HepG2 (cell line): Measurements from ENCODE around the gene SHISA6. TPM values are rescaled to one million over a fixed set of nuclear protein-coding genes. Genes with fewer than 3 reads are reported as not detected.

Experiments used
- ATAC-seq: fragments of 200-7000 bp; cut with Tn5 transposase; 3 replicates; pipeline ENCODE4 v1.9.1; 2020; ENCODE audit warnings: mild to moderate bottlenecking, moderate library complexity
- BruUV-seq: library from RNA; stranded (reverse); fragments of 400-500 nt; replicated peaks from 2 replicates; lab custom pipeline; 2021; lab: Mats Ljungman, UMichigan
- CTCF ChIA-PET: fragments of 300-600 bp; formaldehyde crosslinking; extraction: SDS; loops from one replicate; lab custom pipeline; 2021; ENCODE audit warnings: low total read pairs, inconsistent platforms, low intra/inter-chr PET ratio; lab: Yijun Ruan, JAX
- POLR2A ChIA-PET: fragments of 350-600 bp; sonication (Branson Sonifier 250); formaldehyde crosslinking; loops from one replicate; lab custom pipeline; 2020; ENCODE audit warnings: antibody characterized with exemption, inconsistent platforms; lab: Yijun Ruan, JAX
- DNase-seq: peaks from one replicate; pipeline ENCODE4 v3.0.0-alpha.2; 2015; ENCODE audit warnings: low spot score
- FAIRE-seq: peaks from 3 replicates; lab custom pipeline; 2011; peaks lifted over from hg19 to GRCh38; lab: Jason Lieb, UNC
- H2AFZ ChIP-seq: one replicate; pipeline ENCODE4 v1.6.1; 2011; ENCODE audit warnings: low read length, inconsistent platforms
- H3K27ac ChIP-seq: fragments of 300-600 bp; 3 replicates; pipeline ENCODE4 v1.8.0; 2011; ENCODE audit warnings: mixed run types, mild to moderate bottlenecking, mixed read lengths, low read length, inconsistent platforms; ENCODE audit not compliant: insufficient read depth; ENCODE audit errors: extremely low read length
- H3K27me3 ChIP-seq, 2 experiments: fragments of 200-600 bp in 1 of 2; 2 replicates in 1 of 2; 3 replicates in 1 of 2; pipeline versions ENCODE4 v1.6.0 to v1.8.0; 2011; ENCODE audit warnings: low read length in 2 of 2, mild to moderate bottlenecking in 2 of 2, moderate library complexity in 2 of 2, inconsistent platforms in 1 of 2; ENCODE audit not compliant: insufficient read depth in 2 of 2, control insufficient read depth in 1 of 2
- H3K36me3 ChIP-seq, 2 experiments: fragments of 200-600 bp in 1 of 2; replicated peaks in 1 of 2; 2 replicates in 1 of 2; 3 replicates in 1 of 2; pipeline versions ENCODE4 v1.5.1 to v1.8.0; 2011; ENCODE audit warnings: low read length in 2 of 2, inconsistent platforms in 1 of 2; ENCODE audit not compliant: insufficient read depth in 2 of 2, control insufficient read depth in 1 of 2
- H3K4me1 ChIP-seq: 2 replicates; pipeline ENCODE4 v1.5.1; 2012; ENCODE audit warnings: low read length, inconsistent platforms; ENCODE audit not compliant: insufficient read depth
- H3K4me2 ChIP-seq: 2 replicates; pipeline ENCODE4 v1.6.0; 2011; ENCODE audit warnings: low read depth, low read length, inconsistent platforms
- H3K4me3 ChIP-seq, 3 experiments: fragments of 200-600 bp in 1 of 3; sonication (generic), shearing (Covaris generic) in 1 of 3; replicated peaks in 1 of 3; 2 replicates each; pipeline ENCODE4 v1.5.1; 2011 to 2016; ENCODE audit warnings: low read length in 3 of 3, inconsistent platforms in 2 of 3, low read depth in 2 of 3, mild to moderate bottlenecking in 2 of 3, control low read depth in 1 of 3, mixed read lengths in 1 of 3; ENCODE audit not compliant: insufficient read depth in 1 of 3
- H3K79me2 ChIP-seq: one replicate; pipeline ENCODE4 v1.6.1; 2011; ENCODE audit warnings: low read length, inconsistent platforms; ENCODE audit not compliant: insufficient read depth
- H3K9ac ChIP-seq: 2 replicates; pipeline ENCODE4 v1.6.0; 2011; ENCODE audit warnings: mild to moderate bottlenecking, low read depth, low read length, inconsistent platforms; ENCODE audit not compliant: insufficient read depth
- H3K9me3 ChIP-seq: 2 replicates; pipeline ENCODE4 v1.5.1; 2012; ENCODE audit warnings: mild to moderate bottlenecking, low read length
- H4K20me1 ChIP-seq: 2 replicates; pipeline ENCODE4 v1.6.0; 2011; ENCODE audit warnings: inconsistent platforms, mild to moderate bottlenecking, low read length, moderate library complexity; ENCODE audit not compliant: insufficient read depth
- ATF6 ChIP-seq: sonication (generic); formaldehyde crosslinking; conservative IDR thresholded peaks from 2 replicates; pipeline ENCODE4 v1.4.0; 2020; ENCODE audit warnings: missing genetic modification reagents
- ATF7-NPFF ChIP-seq: sonication (generic); formaldehyde crosslinking; IDR thresholded peaks from 2 replicates; pipeline ENCODE4 v1.8.1; 2023; ENCODE audit warnings: mild to moderate bottlenecking, low read depth, missing genetic modification reagents, moderate library complexity
- CAMTA2 ChIP-seq: sonication (generic); formaldehyde crosslinking; IDR thresholded peaks from 2 replicates; pipeline ENCODE4 v1.4.0; 2020; ENCODE audit warnings: mild to moderate bottlenecking, missing genetic modification reagents, borderline replicate concordance
- GATAD1 ChIP-seq: IDR thresholded peaks from 2 replicates; pipeline ENCODE4 v1.6.1; 2016; ENCODE audit warnings: missing genetic modification reagents, missing compliant biosample characterization
- MTF1 ChIP-seq: sonication (generic); formaldehyde crosslinking; IDR thresholded peaks from 2 replicates; pipeline ENCODE4 v1.5.0; 2020; ENCODE audit warnings: missing genetic modification reagents
- NFE2 ChIP-seq: sonication (generic); formaldehyde crosslinking; IDR thresholded peaks from 2 replicates; pipeline ENCODE4 v1.4.0; 2020; ENCODE audit warnings: missing genetic modification reagents
- PATZ1 ChIP-seq: sonication (generic); formaldehyde crosslinking; IDR thresholded peaks from 2 replicates; pipeline ENCODE4 v1.4.0; 2020; ENCODE audit warnings: missing genetic modification reagents
- POGZ ChIP-seq: sonication (generic); formaldehyde crosslinking; IDR thresholded peaks from 2 replicates; pipeline ENCODE4 v1.4.0; 2020; ENCODE audit warnings: mild to moderate bottlenecking, missing genetic modification reagents
- SMYD3 ChIP-seq: sonication (generic); formaldehyde crosslinking; IDR thresholded peaks from 2 replicates; pipeline ENCODE4 v1.8.1; 2023; ENCODE audit warnings: mild to moderate bottlenecking, missing genetic modification reagents
- SYNCRIP ChIP-seq: fragments of 200-400 bp; formaldehyde crosslinking; IDR thresholded peaks from 2 replicates; pipeline ENCODE4 v1.6.1; 2018; ENCODE audit warnings: mild to moderate bottlenecking, low read depth, low read length; ENCODE audit not compliant: insufficient read depth
- ZFP36 ChIP-seq: fragments of 150-350 bp; IDR thresholded peaks from 2 replicates; pipeline ENCODE4 v1.6.1; 2018; ENCODE audit warnings: borderline replicate concordance, low read length, low read depth; ENCODE audit not compliant: partially characterized antibody
- ZNF407 ChIP-seq: sonication (generic); formaldehyde crosslinking; IDR thresholded peaks from one replicate; pipeline ENCODE4 v1.5.1; 2020; ENCODE audit warnings: mild to moderate bottlenecking, missing genetic modification reagents; ENCODE audit errors: not compliant biosample characterization
- ZNF678 ChIP-seq: sonication (generic); formaldehyde crosslinking; IDR thresholded peaks from 2 replicates; pipeline ENCODE4 v1.4.0; 2020; ENCODE audit warnings: mild to moderate bottlenecking, missing genetic modification reagents
- ZNF879 ChIP-seq: sonication (generic); formaldehyde crosslinking; IDR thresholded peaks from 2 replicates; pipeline ENCODE4 v1.8.1; 2023; ENCODE audit warnings: missing genetic modification reagents
- WGBS: methylation state at CpG from one replicate; pipeline ENCODE4 v1.1.6; 2017; ENCODE audit warnings: low lambda C conversion rate; 5-methylcytosine and 5-hydroxymethylcytosine counted together
- in situ Hi-C: cut with HindIII; loops from 2 replicates; pipeline ENCODE4 v1.10.0; 2017; ENCODE audit warnings: low pct_unique_long_range_greater_than_20kb; ENCODE audit not compliant: extremely low pct_ligation_motif_present
- intact Hi-C: fragments of 100-400 bp; cut with micrococcal nuclease; formaldehyde crosslinking; loops from one replicate; pipeline ENCODE4 v1.10.0; 2022; ENCODE audit not compliant: unreplicated experiment
- polyA plus RNA-seq, 8 experiments: library from polyadenylated mRNA; depleted of rRNA in 3 of 8; stranded (reverse) in 7 of 8; unstranded in 1 of 8; fragments of >200 nt; fragmentation: Illumina TruSeq in 4 of 8; extraction: Trizol in 4 of 8; gene quantifications; 2 replicates each; pipeline versions ENCODE4 v1.2.1 to v1.2.3, GENCODE V29; 2011 to 2016; ENCODE audit warnings: low read depth in 4 of 8, missing spikeins in 1 of 8, mixed read lengths in 1 of 8; ENCODE audit not compliant: insufficient read depth in 1 of 8
- total RNA-seq, 5 experiments: library from RNA; depleted of rRNA; stranded (reverse); fragments of >200 nt; fragmentation: Illumina TruSeq; extraction: Trizol; gene quantifications; 2 replicates each; pipeline ENCODE4 v1.2.3, GENCODE V29; 2016; ENCODE audit warnings: low read depth in 1 of 5

Gene SHISA6
- total and polyA plus RNA-seq, 2 of the 13 experiments (the other 11 are each of a cell fraction or from before 2014, with no cell fraction given), result not detected

GRCh38 chr17:11486868-11487310 is 245.9 kb downstream of the SHISA6 start:
- no TSS peak for BruUV-seq
- H2AFZ ChIP-seq, result no peak overlapping the region
- no peaks in the 10 kb centered on the region; a peak in 2 of 5 replicates for H3K27me3 ChIP-seq
- no peaks in the 10 kb centered on the region for H3K9me3 ChIP-seq
- no peak for ATAC-seq
- POLR2A ChIA-PET, result no interaction called here
- H3K4me1 ChIP-seq, result no peaks in the 10 kb centered on the region
- FAIRE-seq, result no peak
- 11% methylated on average over 6 of the region's 9 CpGs for WGBS
- no peaks in the 10 kb centered on the region for H3K36me3 ChIP-seq
- no peak overlapping the region for H3K27ac ChIP-seq
- H3K4me2 ChIP-seq, result no peak overlapping the region
- no peak overlapping the region for H3K4me3 ChIP-seq
- H3K9ac ChIP-seq, result no peak overlapping the region
- DNase-seq, result no peak
- in situ Hi-C loops, result no loop called here
- no peaks in the 10 kb centered on the region for H3K79me2 ChIP-seq
- intact Hi-C loops, result no loop called here
- no peaks in the 10 kb centered on the region for H4K20me1 ChIP-seq
- CTCF ChIA-PET, result no interaction called here
- TF ChIP-seq ATF6 (CRISPR knock-in tag) (no peak), ZNF678 (CRISPR knock-in tag) (no peak), ZFP36 (no peak), MTF1 (CRISPR knock-in tag) (no peak), ZNF879 (CRISPR knock-in tag) (no peak), NFE2 (no peak), SMYD3 (CRISPR knock-in tag) (no peak), CAMTA2 (CRISPR knock-in tag) (no peak), GATAD1 (CRISPR knock-in tag) (no peak), SYNCRIP (no peak), ATF7-NPFF (CRISPR knock-in tag) (no peak), ZNF407 (CRISPR knock-in tag) (no peak), POGZ (CRISPR knock-in tag) (no peak), PATZ1 (CRISPR knock-in tag) (no peak)
